Subcutaneous abdominal adipose tissue (tissue), 5 donors: ENCODE measurements around the gene PRKD2.

ENCODE experiments used
- H3K27ac ChIP-seq: one replicate; pipeline ENCODE4 v1.7.0; 2013; ENCODE audit warnings: low read depth, mild to moderate bottlenecking, inconsistent platforms, low read length, moderate library complexity
- H3K27me3 ChIP-seq, 5 donors: one replicate each; pipeline ENCODE4 v1.7.0; 2013; ENCODE audit warnings: low read length in 5 of 5, inconsistent platforms in 1 of 5; ENCODE audit not compliant: control insufficient read depth in 5 of 5, insufficient read depth in 4 of 5
- H3K36me3 ChIP-seq, 5 donors: one replicate each; pipeline ENCODE4 v1.7.0; 2013; ENCODE audit warnings: low read length in 5 of 5; ENCODE audit not compliant: control insufficient read depth in 5 of 5, insufficient read depth in 5 of 5
- H3K4me1 ChIP-seq, 5 donors: one replicate each; pipeline ENCODE4 v1.7.0; 2013; ENCODE audit warnings: low read length in 5 of 5, mild to moderate bottlenecking in 3 of 5, moderate library complexity in 1 of 5; ENCODE audit not compliant: control insufficient read depth in 5 of 5, insufficient read depth in 5 of 5
- H3K4me3 ChIP-seq, 5 donors: one replicate each; pipeline ENCODE4 v1.7.0; 2013; ENCODE audit warnings: low read length in 5 of 5, low read depth in 1 of 5
- H3K9ac ChIP-seq, 5 donors: one replicate each; pipeline ENCODE4 v1.7.0; 2013; ENCODE audit warnings: low read length in 5 of 5, mild to moderate bottlenecking in 4 of 5, moderate library complexity in 3 of 5
- H3K9me3 ChIP-seq, 5 donors: one replicate each; pipeline ENCODE4 v1.7.0; 2013; ENCODE audit warnings: low read length in 5 of 5; ENCODE audit not compliant: control insufficient read depth in 5 of 5
- donor health status: healthy.
- donor health status: healthy.
- donor health status: healthy.
- donor health status: healthy.
- donor health status: healthy.

The PRKD2 gene

DNA sequence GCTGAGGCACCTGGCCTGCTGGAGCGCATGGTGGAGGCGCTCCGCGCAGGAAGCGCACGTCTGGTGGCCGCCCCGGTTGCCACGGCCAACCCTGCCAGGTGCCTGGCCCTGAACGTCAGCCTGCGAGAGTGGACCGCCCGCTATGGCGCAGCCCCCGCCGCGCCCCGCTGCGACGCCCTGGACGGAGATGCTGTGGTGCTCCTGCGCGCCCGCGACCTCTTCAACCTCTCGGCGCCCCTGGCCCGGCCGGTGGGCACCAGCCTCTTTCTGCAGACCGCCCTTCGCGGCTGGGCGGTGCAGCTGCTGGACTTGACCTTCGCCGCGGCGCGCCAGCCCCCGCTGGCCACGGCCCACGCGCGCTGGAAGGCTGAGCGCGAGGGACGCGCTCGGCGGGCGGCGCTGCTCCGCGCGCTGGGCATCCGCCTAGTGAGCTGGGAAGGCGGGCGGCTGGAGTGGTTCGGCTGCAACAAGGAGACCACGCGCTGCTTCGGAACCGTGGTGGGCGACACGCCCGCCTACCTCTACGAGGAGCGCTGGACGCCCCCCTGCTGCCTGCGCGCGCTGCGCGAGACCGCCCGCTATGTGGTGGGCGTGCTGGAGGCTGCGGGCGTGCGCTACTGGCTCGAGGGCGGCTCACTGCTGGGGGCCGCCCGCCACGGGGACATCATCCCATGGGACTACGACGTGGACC is 39.1 kb upstream of the PRKD2 start:
- Histone ChIP-seq H3K9me3 (no peaks in the 10 kb centered on the region), H3K4me1 (peaks cover 0 to 46% (median 19%) of the 10 kb centered on the region in 5 donors), H3K36me3 (peaks cover 0 to 24% (median 11%) of the 10 kb centered on the region in 5 donors), H3K27ac (no peak overlapping the region), H3K9ac (no peak overlapping the region), H3K27me3 (no peaks in the 10 kb centered on the region), H3K4me3 (no peak overlapping the region)

DNA sequence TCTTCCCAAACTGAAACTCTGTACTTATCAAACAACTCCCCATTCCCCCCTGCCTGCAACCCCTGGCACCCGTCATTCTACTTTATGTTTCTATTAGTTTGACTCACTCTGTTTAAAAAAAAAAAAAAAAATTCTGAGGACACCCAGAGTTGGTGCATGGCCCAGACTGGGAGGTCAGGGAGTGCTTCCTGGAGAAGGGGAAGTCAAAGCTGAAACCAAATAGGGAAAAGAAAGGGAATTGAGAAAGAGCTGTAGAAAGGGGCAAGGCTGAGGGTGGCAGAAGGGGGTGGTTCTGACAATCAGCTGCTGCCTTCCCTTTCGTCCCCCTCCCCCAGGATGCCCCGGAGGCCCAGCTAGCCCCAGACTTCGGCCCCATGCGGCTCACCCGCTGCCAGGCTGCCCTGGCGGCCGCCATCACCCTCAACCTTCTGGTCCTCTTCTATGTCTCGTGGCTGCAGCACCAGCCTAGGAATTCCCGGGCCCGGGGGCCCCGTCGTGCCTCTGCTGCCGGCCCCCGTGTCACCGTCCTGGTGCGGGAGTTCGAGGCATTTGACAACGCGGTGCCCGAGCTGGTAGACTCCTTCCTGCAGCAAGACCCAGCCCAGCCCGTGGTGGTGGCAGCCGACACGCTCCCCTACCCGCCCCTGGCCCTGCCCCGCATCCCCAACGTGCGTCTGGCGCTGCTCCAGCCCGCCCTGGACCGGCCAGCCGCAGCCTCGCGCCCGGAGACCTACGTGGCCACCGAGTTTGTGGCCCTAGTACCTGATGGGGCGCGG is 38.4 kb upstream of the PRKD2 start:
- Histone ChIP-seq H3K27ac (no peak overlapping the region), H3K27me3 (no peaks in the 10 kb centered on the region), H3K9ac (no peak overlapping the region), H3K4me1 (peaks cover 0 to 46% (median 24%) of the 10 kb centered on the region in 5 donors), H3K9me3 (no peaks in the 10 kb centered on the region), H3K36me3 (peaks cover 0 to 29% (median 11%) of the 10 kb centered on the region in 5 donors), H3K4me3 (no peak overlapping the region)

DNA sequence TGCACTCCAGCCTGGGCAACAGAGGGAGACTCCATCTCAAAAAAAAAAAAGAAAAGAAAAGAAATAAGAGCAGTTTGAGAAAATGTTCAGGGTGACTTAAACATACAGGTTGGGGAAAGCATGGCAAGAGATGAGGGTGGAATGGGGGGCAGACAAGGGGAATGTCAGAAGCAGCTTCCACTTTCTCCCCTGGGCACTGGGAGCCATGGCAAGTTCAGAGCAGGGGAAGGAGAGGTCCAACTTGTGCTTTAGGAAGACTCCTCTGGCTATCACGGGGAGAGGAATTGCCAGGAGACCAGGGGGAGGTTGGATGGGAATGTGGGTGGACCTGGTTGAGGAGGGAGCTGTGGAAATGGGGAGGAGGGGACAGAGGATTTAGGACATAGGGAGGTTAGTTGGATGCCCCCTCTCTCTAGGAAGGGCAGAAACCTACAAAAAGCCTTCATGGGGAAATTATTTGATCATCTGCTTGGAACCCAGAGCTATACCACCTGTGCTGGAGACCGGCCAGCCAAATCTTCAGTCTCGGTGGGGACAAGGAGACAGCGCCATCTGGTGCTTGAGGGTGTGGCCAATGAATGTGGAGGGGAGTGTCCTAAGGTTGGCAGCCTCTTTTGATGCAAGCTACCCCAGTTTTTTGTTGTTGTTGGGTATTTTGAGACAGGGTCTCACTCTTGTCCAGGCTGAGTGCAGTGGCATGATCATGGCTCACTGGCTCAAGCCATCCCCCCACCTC is 36.7 kb upstream of the PRKD2 start:
- H3K9ac ChIP-seq = no peak overlapping the region
- no peaks in the 10 kb centered on the region for H3K9me3 ChIP-seq
- H3K4me3 ChIP-seq = no peak overlapping the region
- H3K4me1 ChIP-seq = peaks cover 0 to 42% (median 21%) of the 10 kb centered on the region in 5 donors
- peaks cover 0 to 32% (median 11%) of the 10 kb centered on the region in 5 donors for H3K36me3 ChIP-seq
- no peaks in the 10 kb centered on the region for H3K27me3 ChIP-seq
- H3K27ac ChIP-seq = no peak overlapping the region

DNA sequence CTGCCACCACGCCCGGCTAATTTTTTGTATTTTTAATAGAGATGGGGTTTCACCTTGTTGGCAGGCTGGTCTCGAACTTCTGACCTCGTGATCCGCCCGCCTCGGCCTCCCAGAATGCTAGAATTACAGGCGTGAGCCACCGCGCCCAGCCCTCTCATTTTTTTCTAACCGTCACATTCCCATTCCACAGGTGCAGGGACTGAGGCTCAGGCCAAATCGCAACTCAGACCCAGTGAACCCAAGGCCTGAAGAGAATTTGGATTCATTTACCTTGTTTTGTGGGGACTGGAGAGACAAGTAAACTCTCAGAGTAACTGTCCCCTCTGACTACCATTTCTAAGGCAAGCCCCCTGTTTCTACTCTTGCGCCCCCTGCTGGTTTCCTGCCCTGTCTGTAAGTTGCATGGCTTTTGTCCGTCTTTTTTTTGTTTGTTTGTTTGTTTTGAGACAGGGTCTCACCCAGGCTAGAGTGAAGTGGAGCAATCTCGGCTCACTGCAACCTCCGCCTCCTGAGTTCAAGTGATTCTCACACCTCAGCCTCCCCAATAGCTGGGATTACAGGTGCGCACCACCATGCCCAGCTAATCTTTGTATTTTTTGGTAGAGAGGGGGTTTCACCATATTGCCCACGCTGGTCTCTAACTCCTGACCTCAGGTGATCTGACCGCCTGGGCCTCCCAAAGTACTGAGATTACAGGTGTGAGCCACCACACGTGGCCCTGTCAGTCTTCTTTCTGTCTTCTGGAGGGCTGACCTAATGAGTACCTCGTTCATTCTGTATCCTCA is 31.6 kb upstream of the PRKD2 start:
- no peaks in the 10 kb centered on the region for H3K27me3 ChIP-seq
- H3K4me3 ChIP-seq = no peak overlapping the region
- H3K27ac ChIP-seq = no peak overlapping the region
- H3K36me3 ChIP-seq = peaks cover 0 to 17% (median 2%) of the 10 kb centered on the region in 5 donors
- peaks cover 7 to 38% (median 38%) of the 10 kb centered on the region in 5 donors for H3K4me1 ChIP-seq
- no peaks in the 10 kb centered on the region for H3K9me3 ChIP-seq
- no peak overlapping the region for H3K9ac ChIP-seq

DNA sequence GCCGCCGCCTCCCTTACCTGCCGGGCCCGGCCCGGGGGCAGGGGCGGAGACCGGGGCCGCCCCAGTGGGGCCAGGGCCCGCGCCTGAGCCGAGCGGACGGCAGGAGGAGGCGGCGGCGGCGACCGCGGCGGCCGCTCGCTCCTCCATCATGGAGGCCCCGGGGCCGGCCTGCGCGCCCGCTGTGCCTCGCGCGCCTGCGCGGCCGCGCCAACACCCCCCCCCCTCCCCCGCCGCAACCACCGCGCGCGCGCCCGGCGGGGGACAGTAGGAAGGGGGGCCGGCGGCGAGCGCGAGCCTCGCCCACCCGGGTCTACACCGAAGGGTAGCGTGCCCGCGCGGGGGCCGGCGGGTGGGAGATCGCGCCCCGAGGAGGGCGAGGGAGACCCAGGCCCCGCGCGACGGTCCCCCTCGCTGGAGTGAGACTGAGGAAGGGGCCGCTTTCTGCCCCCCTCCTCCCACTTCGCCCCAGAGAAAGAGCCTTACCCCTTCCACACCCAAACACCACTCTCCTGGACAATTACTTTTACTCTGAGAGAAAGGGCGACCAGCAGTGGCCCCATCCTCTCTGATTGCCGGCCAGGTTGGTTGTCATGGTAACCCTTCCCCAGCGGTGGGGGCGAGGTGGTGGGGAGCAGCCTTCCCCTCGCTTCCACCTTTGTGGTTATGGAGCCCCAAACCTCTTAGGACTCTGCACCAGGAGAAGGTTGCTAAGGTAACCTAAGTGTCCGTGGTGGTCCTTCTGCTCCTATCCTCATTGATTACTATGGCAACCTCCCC is 29.6 kb upstream of the PRKD2 start, which contains the start of gene STRN4:
TSS of gene STRN4 (minus strand) at position 170 of the 777 bp plus-strand sequence. CDS start at position 150, 20 bp downstream.
- H3K4me3 ChIP-seq = peak within 1 kb of the TSS; percentile 82 to 95 (median 89)
- no peaks in the 10 kb centered on the region for H3K9me3 ChIP-seq
- no peaks in the 10 kb centered on the region for H3K27me3 ChIP-seq
- peaks cover 7 to 55% (median 49%) of the 10 kb centered on the region in 5 donors for H3K4me1 ChIP-seq
- peaks cover 0 to 10% (median 4%) of the 10 kb centered on the region in 5 donors for H3K36me3 ChIP-seq
- H3K27ac ChIP-seq = peak within 1 kb of the TSS; percentile 46
- peak within 1 kb of the TSS; percentile 84 to 97 (median 93) for H3K9ac ChIP-seq

DNA sequence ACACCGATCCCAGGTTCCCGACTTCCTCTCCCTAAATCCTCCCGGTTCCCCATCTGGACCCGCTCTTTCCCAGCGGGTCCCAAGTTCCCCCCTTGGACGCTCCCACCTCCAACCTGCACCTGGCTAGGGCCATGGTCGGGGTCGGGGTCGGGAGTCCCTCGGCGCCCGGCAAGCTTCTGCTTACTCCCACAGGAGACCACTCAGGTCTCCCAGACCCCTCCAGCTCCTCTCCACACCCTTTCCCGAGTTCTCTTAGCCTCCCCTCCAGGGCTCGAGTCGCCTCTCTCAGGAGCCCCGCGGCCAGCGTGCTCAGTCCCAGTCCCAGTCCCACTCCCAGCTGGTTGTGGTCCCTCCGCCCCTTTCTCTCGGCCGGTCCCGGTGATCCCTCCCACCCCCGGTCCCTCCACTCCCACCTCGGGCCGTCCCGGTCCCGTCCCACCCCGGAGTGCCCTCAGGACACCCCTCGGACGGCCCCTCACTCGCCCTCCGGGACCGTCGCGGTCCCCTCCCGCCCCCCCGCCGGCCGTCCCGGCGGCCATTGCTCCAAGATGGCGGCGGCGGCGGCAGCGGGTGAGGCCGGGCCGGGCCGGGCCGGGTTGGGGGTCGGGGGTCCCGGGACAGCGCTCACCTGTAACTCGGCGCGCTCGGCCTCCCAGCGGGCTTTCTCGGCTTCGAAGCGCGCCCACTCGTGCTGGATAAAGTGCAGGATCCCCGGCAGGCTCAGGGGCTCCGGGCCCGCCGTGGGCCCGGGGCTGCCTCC is 28.8 kb upstream of the PRKD2 start, which contains the start of gene FKRP:
TSS of gene FKRP (plus strand) at position 537 of the 760 bp plus-strand sequence. CDS start 9,394 bp downstream, outside the sequence.
- Histone ChIP-seq H3K27ac (peak within 1 kb of the TSS; percentile 46), H3K9me3 (no peaks in the 10 kb centered on the region), H3K36me3 (peaks cover 0 to 6% (median 4%) of the 10 kb centered on the region in 5 donors), H3K4me3 (peak within 1 kb of the TSS; percentile 82 to 95 (median 89)), H3K4me1 (peaks cover 7 to 59% (median 49%) of the 10 kb centered on the region in 5 donors), H3K9ac (peak within 1 kb of the TSS; percentile 84 to 97 (median 93)), H3K27me3 (no peaks in the 10 kb centered on the region)

DNA sequence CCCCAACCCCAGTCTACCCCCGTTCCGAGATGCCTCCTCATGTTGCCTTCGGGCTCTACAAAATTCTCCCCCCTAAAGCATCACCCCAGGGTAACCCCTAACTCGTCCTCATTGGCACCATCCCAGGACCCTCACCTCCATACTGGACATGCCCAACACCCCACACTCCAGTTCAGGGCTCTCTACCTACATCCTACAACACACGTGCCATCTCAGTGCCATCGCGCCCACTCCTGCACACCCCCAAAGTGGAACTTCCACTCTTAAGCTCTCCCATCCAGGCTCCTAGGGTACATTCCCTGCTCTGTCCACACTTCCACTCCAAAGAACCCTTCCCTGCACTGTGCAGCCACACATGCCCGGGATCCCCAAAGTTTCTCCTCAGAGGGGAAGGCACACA is 28.1 kb upstream of the PRKD2 start:
- H3K9ac ChIP-seq = peak overlapping the region; percentile 84 to 97 (median 93)
- no peaks in the 10 kb centered on the region for H3K9me3 ChIP-seq
- H3K27me3 ChIP-seq = no peaks in the 10 kb centered on the region
- peak overlapping the region; percentile 46 for H3K27ac ChIP-seq
- peaks cover 7 to 53% (median 42%) of the 10 kb centered on the region in 5 donors for H3K4me1 ChIP-seq
- peak overlapping the region; percentile 82 to 95 (median 89) for H3K4me3 ChIP-seq
- H3K36me3 ChIP-seq = peaks cover 0 to 6% (median 4%) of the 10 kb centered on the region in 5 donors

DNA sequence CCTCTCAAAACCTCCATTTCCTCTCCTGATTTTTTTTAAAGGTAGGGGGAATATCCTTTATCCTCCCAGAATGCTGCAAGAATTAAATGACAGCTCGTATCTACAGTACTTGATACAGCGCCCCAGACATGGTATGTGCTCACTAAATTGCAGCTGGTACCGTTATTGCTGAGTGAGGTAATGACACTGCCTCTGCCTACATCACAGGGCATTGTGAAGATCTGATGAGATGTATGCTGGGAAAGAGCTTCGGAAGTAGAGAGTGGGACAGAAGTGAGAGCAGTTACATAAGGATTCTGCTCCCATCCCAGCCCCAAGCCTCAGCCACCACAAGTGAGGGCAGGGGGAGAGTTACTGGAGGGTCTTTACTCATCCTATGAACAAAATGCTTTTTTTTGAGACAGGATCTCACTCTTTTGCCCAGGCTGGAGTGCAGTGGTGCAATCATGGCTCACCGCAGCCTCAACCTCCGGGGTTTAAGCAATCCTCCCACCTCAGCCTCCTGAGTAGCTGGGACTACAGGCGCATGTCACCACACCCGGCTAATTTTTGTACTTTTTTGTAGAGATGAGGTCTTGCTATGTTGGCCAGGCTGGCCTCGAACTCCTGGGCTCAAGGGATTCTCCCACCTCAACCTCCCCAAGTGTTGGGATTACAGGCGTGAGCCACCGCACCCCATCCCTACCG is 27.2 kb upstream of the PRKD2 start:
- no peak overlapping the region for H3K27ac ChIP-seq
- peak overlapping the region in 4 of 5 donors; percentile 36 to 95 (median 88) for H3K4me3 ChIP-seq
- H3K36me3 ChIP-seq = peaks cover 0 to 10% (median 4%) of the 10 kb centered on the region in 5 donors
- no peaks in the 10 kb centered on the region for H3K27me3 ChIP-seq
- peak overlapping the region in 1 of 5 donors; percentile 96 for H3K9ac ChIP-seq
- peaks cover 9 to 58% (median 49%) of the 10 kb centered on the region in 5 donors for H3K4me1 ChIP-seq
- no peaks in the 10 kb centered on the region for H3K9me3 ChIP-seq
